MM.1S (cell line): Measurements from ENCODE around the gene ADAMTS15.

Experiments used
- DNase-seq: peaks from one replicate; pipeline ENCODE4 v3.0.0-alpha.2; 2015
- H2AFZ ChIP-seq: fragments of 300-600 bp; sonication (generic); 2 replicates; pipeline ENCODE4 v1.6.0; 2016; ENCODE audit warnings: antibody characterized with exemption, low read length
- H3F3A ChIP-seq: fragments of 300-600 bp; sonication (generic); 2 replicates; pipeline ENCODE4 v1.6.1; 2016; ENCODE audit warnings: mild to moderate bottlenecking, antibody characterized with exemption, low read length, moderate library complexity, mixed read lengths; ENCODE audit not compliant: insufficient read depth
- H3K27ac ChIP-seq: fragments of 300-600 bp; sonication (generic); 2 replicates; pipeline ENCODE4 v1.5.1; 2016; ENCODE audit warnings: mild to moderate bottlenecking, low read length
- H3K27me3 ChIP-seq: fragments of 300-600 bp; sonication (generic); replicated peaks from 2 replicates; pipeline ENCODE4 v1.6.0; 2016; ENCODE audit warnings: low read length; ENCODE audit not compliant: insufficient read depth
- H3K36me3 ChIP-seq: fragments of 300-600 bp; sonication (generic); replicated peaks from 2 replicates; pipeline ENCODE4 v1.6.1; 2016; ENCODE audit warnings: mild to moderate bottlenecking, low read length, mixed read lengths; ENCODE audit not compliant: insufficient read depth
- H3K4me1 ChIP-seq: fragments of 300-600 bp; sonication (generic); 2 replicates; pipeline ENCODE4 v1.6.1; 2016; ENCODE audit warnings: low read length, mixed read lengths
- H3K4me2 ChIP-seq: fragments of 300-600 bp; sonication (generic); 2 replicates; pipeline ENCODE4 v1.6.0; 2016; ENCODE audit warnings: low read depth, low read length
- H3K4me3 ChIP-seq: fragments of 300-600 bp; sonication (generic); 2 replicates; pipeline ENCODE4 v1.5.1; 2016; ENCODE audit warnings: low read length, mixed read lengths
- H3K79me2 ChIP-seq: fragments of 300-600 bp; sonication (generic); 2 replicates; pipeline ENCODE4 v1.6.1; 2016; ENCODE audit warnings: mixed run types, low read length, mixed read lengths
- H3K9ac ChIP-seq: fragments of 300-600 bp; sonication (generic); 2 replicates; pipeline ENCODE4 v1.6.1; 2016; ENCODE audit warnings: low read length, mixed read lengths
- H3K9me2 ChIP-seq: fragments of 300-600 bp; sonication (generic); replicated peaks from 2 replicates; pipeline ENCODE4 v1.6.1; 2016; ENCODE audit warnings: mild to moderate bottlenecking, low read length, mixed read lengths; ENCODE audit not compliant: insufficient read depth
- H3K9me3 ChIP-seq: fragments of 300-600 bp; sonication (generic); replicated peaks from 2 replicates; pipeline ENCODE4 v1.6.1; 2016; ENCODE audit warnings: mild to moderate bottlenecking, low read length, mixed read lengths; ENCODE audit not compliant: insufficient read depth
- H4K20me1 ChIP-seq: fragments of 300-600 bp; sonication (generic); 2 replicates; pipeline ENCODE4 v1.6.1; 2016; ENCODE audit warnings: mild to moderate bottlenecking, low read length, moderate library complexity, mixed read lengths; ENCODE audit not compliant: insufficient read depth
- EZH2 ChIP-seq: fragments of 300-600 bp; sonication (generic); optimal IDR thresholded peaks from 2 replicates; pipeline ENCODE3; 2017; ENCODE audit warnings: low read depth, mild to moderate bottlenecking, antibody characterized with exemption, low read length, mixed read lengths
- EZH2phosphoT487 ChIP-seq: fragments of 300-600 bp; sonication (generic); IDR thresholded peaks from 2 replicates; pipeline ENCODE4 v1.6.1; 2018; ENCODE audit warnings: antibody characterized with exemption, low read length
- TF ChIP-seq, protein P1 (sequence below): fragments of 300-600 bp; sonication (generic); IDR thresholded peaks from 2 replicates; pipeline ENCODE4 v1.5.1; 2016; ENCODE audit warnings: antibody characterized with exemption, low read length, mixed read lengths

The ADAMTS15 gene

DNA sequence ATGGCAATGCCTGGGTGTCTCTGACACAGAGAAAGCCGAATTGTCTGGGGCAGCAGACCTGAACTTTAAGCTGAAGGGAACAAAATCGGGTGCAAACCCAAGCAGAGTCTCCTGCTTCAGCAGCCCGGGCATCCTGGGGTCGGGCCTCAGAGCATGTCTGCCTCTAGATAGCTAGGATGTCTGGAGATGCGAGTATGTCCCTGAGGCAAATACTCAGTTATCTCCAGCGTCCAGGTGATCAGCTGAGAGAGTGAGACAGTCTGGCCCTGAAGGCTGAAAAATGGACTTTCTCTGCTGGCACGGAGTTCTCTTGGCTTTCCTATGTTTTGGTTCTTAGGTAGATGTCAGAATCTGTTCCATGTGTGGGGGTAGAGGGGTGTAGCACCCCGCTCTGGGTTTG lies 23.3 kb upstream of the ADAMTS15 start:
- Histone ChIP-seq H3K79me2 (no peaks in the 10 kb centered on the region), H4K20me1 (no peaks in the 10 kb centered on the region), H3K27me3 (peaks cover 45% of the 10 kb centered on the region)

DNA sequence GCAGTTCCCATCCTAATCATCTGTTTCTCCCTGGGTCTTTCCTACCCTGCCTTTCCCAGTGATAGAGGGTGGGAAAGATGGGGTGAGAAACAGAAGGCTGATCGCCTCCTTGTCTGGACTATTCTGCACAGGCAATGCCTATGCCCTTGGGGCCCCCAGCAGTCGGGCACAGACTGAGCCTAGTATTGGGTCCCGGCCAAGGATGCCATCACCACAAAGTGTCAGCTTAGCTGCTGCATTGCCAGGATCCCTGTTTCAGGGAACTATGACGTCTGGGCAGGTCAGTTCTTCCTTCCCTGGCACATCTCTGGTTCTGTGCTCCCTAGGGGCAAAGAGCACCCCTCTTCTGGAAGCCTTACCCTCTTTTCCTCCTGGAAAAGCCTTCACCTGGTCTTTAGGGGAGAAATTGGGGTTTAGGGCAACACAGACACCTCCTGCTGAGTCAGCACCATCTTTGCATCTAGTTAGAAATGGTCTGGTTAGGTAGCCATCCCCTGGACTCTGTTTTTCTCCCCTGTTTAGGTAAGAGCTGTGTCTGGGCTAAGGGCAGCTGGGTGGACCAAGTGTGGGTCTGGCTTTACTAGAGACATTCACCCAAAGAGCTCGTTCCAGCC lies 22.1 kb upstream of the ADAMTS15 start:
- Histone ChIP-seq H3K9me2 (no peaks in the 10 kb centered on the region), H3K9ac (no peak overlapping the region), H3K79me2 (no peaks in the 10 kb centered on the region), H3K27ac (no peak overlapping the region), H3K27me3 (peaks cover 49% of the 10 kb centered on the region), H3F3A (no peaks in the 10 kb centered on the region), H3K36me3 (no peaks in the 10 kb centered on the region), H3K9me3 (no peaks in the 10 kb centered on the region), H3K4me3 (no peak overlapping the region), H3K4me1 (no peaks in the 10 kb centered on the region), H4K20me1 (no peaks in the 10 kb centered on the region), H3K4me2 (no peak overlapping the region), H2AFZ (no peak overlapping the region)
- TF ChIP-seq, protein P1, sequence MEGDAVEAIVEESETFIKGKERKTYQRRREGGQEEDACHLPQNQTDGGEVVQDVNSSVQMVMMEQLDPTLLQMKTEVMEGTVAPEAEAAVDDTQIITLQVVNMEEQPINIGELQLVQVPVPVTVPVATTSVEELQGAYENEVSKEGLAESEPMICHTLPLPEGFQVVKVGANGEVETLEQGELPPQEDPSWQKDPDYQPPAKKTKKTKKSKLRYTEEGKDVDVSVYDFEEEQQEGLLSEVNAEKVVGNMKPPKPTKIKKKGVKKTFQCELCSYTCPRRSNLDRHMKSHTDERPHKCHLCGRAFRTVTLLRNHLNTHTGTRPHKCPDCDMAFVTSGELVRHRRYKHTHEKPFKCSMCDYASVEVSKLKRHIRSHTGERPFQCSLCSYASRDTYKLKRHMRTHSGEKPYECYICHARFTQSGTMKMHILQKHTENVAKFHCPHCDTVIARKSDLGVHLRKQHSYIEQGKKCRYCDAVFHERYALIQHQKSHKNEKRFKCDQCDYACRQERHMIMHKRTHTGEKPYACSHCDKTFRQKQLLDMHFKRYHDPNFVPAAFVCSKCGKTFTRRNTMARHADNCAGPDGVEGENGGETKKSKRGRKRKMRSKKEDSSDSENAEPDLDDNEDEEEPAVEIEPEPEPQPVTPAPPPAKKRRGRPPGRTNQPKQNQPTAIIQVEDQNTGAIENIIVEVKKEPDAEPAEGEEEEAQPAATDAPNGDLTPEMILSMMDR = no peak
- TF ChIP-seq EZH2phosphoT487 = no peak
- TF ChIP-seq EZH2 = no peak
- no peak for DNase-seq

More for the DNA sequence above, 23.3 kb upstream of the ADAMTS15 start:
- Histone ChIP-seq H3F3A (no peaks in the 10 kb centered on the region), H3K4me1 (peaks cover 2% of the 10 kb centered on the region), H3K36me3 (no peaks in the 10 kb centered on the region), H3K9ac (no peak overlapping the region), H2AFZ (no peak overlapping the region), H3K27ac (no peak overlapping the region), H3K9me2 (no peaks in the 10 kb centered on the region), H3K4me2 (no peak overlapping the region), H3K4me3 (no peak overlapping the region), H3K9me3 (no peaks in the 10 kb centered on the region)
- no peak for DNase-seq
- TF ChIP-seq, protein P1 = no peak
- TF ChIP-seq EZH2 = no peak
- no peak for TF ChIP-seq EZH2phosphoT487

DNA sequence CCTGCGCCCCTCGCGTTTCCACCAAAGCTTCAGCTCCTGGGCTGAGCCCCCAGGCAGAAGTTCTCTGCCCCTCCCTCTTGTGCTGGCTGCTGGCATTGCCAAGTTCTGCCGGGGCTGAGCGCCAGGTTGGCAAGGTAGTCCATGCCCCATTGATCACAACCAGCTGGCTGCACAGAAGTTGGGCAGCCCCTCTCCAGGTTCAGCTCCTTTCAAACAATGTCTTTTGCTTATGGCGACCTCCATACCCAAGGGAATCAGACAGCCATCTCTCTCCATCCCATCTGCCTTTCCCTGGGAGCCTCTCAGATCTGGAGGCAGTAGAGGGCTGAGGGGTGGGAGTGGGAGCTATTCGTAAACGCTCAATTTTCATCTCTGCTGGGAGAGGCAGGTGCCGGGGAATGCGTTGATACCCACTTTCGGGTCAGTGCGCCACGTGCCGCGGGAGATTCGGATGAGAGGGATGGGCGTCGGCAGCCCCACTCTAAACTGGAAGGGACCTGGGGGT lies 21.6 kb upstream of the ADAMTS15 start:
- H3K27me3 ChIP-seq = peaks cover 49% of the 10 kb centered on the region
- no peak overlapping the region for H2AFZ ChIP-seq
- H4K20me1 ChIP-seq = no peaks in the 10 kb centered on the region
- no peaks in the 10 kb centered on the region for H3K9me2 ChIP-seq
- H3F3A ChIP-seq = no peaks in the 10 kb centered on the region
- H3K4me1 ChIP-seq = no peaks in the 10 kb centered on the region
- no peak overlapping the region for H3K4me3 ChIP-seq
- no peak overlapping the region for H3K9ac ChIP-seq
- H3K4me2 ChIP-seq = no peak overlapping the region; the same call in 1 of the 2 replicates
- TF ChIP-seq EZH2phosphoT487 (no peak), EZH2 (no peak)
- TF ChIP-seq, protein P1 = no peak
- H3K9me3 ChIP-seq = no peaks in the 10 kb centered on the region
- DNase-seq = no peak
- no peaks in the 10 kb centered on the region for H3K36me3 ChIP-seq
- H3K79me2 ChIP-seq = no peaks in the 10 kb centered on the region
- H3K27ac ChIP-seq = no peak overlapping the region
